HG03565 (cell line): ENCODE results near the gene IRF9.

Experiments used
- ATAC-seq: cut with Tn5 transposase; IDR thresholded peaks from one replicate; pipeline ENCODE4 v1.9.1; 2021; ENCODE audit warnings: mild to moderate bottlenecking, moderate library complexity; ENCODE audit not compliant: unreplicated experiment

Gene IRF9, protein sequence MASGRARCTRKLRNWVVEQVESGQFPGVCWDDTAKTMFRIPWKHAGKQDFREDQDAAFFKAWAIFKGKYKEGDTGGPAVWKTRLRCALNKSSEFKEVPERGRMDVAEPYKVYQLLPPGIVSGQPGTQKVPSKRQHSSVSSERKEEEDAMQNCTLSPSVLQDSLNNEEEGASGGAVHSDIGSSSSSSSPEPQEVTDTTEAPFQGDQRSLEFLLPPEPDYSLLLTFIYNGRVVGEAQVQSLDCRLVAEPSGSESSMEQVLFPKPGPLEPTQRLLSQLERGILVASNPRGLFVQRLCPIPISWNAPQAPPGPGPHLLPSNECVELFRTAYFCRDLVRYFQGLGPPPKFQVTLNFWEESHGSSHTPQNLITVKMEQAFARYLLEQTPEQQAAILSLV

DNA sequence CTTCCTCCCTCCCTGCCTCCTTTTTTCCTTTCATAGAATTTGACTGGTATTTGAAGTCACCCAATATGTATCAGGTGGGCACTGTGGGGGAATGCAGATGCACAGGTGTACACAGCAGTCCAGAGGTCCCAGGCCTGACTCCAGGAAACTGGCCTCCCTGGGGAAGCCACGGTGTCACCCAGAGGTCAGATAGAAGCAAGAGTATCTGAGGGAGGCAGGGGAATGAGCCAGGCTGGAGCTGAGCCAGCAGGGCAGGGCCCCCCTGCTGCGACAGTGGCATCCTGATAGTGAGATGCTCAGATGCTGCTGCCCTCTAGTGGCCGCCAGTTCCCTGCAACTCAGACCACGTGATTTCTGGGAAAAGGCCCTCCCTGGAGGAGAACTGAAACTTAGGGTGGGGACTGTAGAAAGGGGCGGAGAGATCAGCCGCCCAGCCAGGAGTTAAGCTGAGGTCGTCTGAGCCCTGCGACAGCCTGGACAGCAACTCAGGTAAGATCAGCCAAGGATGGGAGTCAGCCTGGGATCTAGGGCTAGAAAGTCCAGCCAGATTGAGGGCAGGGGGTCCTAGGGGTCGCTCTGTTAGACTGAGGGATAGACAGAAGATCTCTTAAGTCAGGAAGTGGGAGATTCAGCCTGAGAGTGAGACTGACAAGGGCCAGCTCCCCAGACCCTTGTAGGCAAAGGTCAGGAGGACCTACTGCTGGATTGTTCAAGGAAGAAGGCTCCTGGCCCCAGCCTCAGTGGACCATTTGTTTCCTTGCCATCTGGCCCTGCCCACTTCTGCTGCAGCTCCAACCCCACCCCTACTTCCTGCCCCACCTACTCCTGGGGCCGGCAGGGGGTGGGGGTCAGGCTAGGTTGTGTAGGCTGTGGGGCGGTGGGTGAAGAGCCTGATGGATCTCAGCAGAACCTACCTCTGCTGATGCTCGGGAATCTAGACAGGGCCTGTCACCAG is at the start of gene IRF9:
Gene IRF9, plus strand, starts transcription at position 416 of the 955 bp plus-strand sequence. CDS start 880 bp downstream, outside the sequence.
- peak; percentile 77 for ATAC-seq

DNA sequence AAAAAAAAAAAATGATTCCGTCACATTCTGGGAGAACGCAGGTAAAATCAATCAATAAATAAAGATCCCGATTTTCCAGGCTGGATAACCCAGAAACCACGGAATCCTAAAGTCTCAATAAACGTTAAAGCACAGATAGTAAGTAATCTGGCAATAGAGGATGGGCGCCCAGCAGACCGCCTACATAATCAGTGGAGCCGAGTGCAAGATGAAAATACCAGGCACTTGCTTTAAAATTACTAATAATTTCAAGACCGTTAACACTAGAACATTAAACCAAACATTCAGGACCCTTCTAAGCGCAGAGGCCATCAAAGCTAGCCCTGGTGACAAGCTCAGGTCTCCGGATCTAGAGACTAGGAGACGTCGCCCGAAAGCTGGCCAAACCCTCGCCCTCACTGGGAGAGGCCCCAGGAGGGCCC is 47.7 kb upstream of the IRF9 start:
- ATAC-seq = no peak

DNA sequence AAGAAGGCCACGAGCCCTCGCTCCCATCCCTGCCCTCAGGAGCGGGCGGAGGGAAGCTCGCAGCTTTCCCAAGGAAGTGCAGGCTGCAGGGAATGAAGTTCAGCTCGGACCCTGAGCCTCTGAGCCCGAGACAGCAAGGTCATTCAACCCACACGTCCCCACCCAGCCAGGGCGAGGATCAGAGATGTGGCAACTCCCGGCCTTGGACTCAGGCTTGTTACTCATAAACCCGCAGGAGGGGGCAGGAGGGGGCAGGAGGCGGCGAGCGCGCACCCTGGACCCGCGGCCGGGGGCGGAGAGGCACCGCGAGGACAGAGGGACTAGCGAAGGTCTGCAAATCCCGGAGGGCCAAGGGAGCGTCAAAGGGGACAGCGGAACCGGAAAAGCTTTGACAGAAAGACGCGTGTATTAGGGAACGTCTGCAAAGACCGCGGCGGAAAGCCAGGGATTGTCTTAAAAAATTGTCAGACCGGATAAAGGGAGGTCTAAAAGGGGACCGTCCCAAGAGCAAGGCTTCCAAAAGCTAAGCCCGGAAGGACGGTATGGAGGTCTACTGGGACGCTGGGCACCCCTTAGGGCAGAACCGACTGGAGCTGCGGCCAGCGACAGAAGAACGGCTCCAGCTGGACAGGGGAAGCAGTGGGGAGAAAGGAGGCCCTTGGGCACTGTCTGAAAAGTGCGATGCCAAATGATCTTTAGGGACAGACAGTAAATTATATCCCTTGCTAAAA is 47.1 kb upstream of the IRF9 start:
- peak; percentile 18 for ATAC-seq

DNA sequence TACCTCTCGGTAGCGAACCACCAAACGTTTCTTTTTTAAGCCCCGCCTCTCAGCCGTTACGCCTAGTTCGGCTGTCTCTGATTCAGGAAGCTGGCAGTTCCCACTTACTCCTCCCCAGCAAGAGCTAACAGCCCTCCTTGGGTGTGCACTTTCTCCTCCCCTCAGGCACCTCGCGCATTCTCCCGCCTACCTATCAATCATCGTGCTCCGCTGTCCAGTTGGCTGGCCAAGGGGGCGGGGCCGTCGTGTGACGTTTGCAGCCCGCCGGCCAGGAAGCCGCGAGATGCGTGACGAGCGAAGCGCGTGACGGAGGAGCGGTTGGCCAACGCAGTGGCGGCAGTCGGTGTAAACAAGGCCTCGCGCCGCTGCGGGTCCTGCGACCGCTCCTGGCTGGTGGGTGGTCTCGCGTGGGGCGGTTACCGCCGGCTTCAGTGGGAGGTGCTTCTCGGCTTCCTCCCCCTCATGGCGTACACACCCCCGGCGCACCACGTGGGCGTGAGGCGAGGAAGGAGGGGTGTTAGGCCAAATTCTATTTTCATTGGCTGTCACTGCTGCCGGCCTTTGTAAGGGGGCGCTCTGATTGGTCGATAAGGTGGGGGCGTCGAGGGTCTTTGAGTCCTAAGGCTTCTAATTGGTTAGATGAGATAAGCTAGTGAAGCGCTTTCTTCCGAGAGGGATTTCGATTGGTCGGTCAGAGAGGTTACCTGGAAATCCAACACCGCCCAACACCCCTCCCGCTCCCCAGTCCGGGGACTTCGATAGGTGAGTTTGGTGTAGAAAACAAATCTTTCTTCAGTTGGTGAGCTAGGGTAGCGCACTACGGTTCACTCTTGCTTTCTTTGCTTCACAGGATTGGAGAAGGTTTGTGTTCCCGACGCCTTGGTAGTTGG is 46.3 kb upstream of the IRF9 start, which contains the start of the genes DCAF11 and NRL:
Gene DCAF11, plus strand, starts transcription at position 246 of the 890 bp plus-strand sequence. CDS start 818 bp downstream, outside the sequence.
Gene NRL, minus strand, starts transcription at position 418 of the 890 bp plus-strand sequence. CDS start 32,101 bp downstream, outside the sequence.
- ATAC-seq = peak; percentile 77

DNA sequence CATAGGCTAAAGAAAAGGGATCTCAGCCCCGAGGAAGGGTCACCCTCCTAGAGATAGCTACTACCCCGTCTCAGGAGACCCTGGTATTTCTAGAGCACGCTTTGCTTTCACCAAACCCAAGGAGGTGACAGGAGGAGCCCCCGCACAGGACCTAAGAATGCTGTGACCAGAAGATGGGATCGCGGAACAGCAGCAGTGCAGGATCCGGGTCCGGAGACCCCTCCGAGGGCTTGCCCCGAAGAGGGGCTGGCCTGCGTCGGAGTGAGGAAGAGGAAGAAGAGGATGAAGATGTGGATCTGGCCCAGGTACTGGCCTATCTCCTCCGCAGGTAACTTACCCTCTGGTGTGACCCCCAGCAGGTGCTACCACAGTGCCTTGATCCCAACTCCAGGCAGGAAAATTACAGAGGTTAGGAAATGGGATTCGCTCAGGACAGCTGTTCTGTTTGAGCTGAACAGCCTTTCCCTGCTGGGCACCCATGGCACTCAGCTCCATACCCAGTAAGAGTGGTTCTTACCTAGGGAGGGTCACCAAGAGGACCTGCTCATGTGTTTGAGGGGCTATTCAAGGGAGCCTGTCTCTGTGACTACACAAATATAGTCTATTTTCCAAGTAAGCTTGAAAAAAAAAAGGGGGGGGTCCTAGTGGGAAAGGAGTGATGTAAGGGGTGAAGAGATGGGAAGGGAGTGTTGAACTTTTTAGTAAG is 45.5 kb upstream of the IRF9 start:
- ATAC-seq = no peak

DNA sequence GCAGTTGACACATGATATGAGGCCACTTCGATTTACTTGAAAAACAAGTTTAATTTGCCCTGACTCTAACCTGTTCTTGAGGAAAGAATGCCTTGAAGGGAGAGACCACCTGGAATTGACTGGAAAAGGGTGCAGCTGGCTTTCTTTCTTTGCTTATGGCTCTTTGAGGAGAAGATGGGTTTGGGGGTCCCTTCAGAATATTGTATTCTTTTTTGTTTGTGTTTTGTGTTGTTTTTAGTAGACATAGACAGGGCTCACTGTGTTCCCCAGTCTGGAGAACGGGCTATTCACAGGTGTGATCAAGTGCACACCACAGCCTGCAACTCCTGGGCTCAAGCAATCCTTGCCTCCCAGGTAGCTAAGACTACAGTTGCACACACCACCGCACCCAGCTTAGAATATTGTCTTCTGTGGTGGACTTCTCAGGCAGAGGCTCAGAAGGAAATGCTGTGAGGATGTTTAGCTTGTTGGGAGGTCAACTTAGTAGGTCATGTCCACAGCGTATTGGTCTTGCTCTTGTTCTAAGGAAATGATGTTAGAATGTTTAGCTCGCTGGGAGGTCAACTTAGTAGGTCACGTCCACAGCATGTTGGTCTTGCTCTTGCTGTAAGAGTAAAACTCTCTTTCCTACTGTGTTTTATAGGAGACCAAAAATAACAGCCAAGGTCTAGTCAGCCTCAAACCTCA is 44.8 kb upstream of the IRF9 start:
- no peak for ATAC-seq

DNA sequence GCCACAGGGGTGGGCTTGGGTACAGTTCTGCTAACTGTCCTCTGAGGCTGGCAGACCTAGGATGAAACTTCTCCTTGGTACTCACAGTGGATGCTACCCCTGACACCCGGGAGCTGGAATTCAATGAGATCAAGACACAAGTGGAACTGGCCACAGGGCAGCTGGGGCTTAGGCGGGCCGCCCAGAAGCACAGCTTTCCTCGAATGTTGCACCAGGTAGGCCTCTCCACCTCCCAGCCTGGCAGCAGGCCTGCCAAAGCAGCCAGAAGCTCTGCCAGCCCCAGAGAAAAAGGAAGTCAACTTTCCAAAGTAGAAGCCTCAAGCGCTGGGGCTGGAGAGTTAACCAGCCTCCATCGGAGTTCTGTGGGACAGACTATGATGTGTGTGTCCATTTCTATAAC is 43.9 kb upstream of the IRF9 start:
- no peak for ATAC-seq

DNA sequence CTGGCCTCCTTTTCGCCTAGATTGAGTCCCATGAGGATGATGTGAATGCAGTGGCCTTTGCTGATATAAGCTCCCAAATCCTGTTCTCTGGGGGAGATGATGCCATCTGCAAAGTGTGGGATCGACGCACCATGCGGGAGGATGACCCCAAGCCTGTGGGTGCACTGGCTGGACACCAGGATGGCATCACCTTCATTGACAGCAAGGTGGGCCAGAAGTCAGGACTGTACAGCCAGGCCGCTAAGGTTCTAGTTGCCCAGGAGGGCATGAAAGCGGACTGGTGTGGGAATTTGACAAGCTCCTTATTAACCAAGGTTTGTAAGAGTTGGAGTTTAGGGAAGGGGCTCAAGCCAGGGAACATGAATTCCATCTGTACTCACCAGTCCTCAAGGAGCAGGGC is 41.4 kb upstream of the IRF9 start:
- ATAC-seq = no peak

DNA sequence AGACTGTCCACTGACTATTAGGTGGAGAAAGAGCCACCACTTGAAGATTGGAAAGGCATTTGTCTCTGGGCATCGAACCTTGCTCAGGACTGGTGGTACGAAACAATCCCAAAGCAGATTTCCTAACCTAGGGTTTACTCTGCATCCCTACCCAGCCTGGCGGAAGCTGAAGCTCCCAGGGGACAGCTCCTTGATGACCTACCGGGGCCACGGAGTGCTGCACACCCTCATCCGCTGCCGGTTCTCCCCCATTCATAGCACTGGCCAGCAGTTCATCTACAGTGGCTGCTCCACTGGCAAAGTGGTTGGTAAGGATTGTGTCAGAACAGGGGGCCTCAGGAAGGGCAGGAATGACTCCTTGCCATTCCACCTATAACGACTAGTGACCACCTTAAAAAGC is 39.9 kb upstream of the IRF9 start:
- no peak for ATAC-seq

DNA sequence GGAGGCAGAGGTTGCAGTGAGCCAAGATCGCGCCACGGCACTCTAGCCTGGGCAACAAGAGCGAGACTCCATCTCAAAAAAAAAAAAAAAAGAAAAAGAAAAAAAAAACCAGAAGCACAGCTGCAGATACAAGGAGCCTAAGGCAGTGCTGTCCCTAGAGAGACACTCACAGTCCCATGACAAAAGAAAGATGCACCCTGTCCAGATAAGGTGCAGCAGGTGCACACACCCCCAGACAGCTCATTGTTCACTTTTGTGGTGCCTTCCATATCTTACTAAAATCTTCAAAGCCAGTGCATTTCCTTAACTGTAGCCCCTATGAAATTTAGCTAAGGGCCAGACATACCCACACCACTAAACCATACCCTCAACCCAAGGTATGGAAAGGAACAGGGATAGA is 38.6 kb upstream of the IRF9 start:
- no peak for ATAC-seq

DNA sequence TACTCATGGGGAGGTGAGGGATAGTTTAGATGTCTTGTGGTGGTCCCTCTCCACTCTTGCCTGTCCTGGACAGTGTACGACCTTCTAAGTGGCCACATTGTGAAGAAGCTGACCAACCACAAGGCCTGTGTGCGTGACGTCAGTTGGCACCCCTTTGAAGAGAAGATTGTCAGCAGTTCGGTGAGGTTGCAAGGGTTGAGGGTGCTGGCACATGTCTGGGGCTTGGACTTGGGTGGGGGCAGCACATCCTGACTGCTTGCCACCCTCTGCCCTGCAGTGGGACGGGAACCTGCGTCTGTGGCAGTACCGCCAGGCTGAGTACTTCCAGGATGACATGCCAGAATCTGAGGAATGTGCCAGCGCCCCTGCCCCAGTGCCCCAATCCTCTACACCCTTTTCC is 38.2 kb upstream of the IRF9 start:
- ATAC-seq = no peak

DNA sequence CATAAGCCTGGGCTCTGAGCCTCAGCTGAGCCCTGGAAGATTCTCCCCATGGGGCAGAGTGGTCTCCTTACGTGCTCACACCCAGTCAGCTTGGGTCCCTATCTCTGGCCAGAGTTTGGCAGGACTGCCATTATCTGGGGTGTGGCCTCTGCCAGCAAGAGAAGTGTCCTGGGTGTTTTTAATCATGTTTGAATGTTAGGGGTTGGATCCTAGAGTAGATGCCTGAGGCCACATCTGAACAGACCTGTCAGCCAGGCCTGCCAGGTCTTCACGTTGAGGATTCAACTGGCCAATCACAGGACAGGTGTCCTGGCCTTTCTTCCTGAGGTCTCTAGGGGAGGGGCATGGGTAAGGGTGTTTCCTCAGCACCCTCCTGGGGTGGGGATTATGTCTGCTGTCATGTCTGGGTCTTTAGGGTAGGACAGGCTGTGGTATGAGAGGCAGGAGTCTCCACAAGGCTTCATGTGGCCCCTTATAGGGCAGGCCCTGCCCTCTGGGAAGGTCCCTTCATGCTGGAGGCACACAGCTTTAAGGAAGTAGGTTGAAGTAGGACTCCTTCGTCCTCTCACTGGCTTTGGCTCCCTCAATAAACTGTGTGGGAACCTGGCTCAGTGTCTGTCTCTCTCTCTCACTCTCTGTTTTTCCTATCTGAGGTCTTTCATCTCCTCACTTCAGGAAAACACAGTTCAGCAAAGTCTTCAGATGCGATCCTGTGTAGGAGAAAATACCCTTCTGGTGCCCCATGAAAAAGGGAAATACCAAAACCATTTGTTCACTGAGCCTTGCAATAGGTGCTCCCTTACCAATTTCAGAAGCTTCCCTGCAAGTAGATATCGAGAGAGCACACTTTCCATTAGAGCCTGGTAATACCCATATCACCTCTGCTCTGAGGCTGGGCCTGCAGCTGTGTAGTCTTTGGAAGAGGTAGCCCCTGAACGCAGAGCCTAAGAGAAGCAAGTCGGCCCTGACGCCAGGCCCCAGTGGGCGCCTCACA is 37.3 kb upstream of the IRF9 start:
- peak; percentile 49 for ATAC-seq

DNA sequence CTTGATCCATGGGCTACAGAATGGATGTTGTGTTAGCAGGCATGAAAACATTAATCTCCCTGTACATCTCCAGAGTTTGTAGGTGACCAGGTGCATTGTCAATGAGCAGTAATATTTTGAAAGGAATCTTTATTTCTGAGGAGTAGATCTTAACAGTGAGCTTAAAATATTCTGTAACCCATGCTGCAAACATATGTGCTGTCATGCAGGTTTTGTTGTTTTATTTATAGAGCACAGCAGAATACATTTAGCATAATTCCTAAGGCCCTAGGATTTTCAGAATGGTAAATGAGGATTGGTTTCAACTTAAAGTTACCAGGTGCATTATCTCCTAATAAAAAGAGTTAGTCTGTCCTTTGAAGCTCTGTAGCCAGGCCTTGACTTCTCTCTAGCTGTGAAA is 34.1 kb upstream of the IRF9 start:
- ATAC-seq = no peak

DNA sequence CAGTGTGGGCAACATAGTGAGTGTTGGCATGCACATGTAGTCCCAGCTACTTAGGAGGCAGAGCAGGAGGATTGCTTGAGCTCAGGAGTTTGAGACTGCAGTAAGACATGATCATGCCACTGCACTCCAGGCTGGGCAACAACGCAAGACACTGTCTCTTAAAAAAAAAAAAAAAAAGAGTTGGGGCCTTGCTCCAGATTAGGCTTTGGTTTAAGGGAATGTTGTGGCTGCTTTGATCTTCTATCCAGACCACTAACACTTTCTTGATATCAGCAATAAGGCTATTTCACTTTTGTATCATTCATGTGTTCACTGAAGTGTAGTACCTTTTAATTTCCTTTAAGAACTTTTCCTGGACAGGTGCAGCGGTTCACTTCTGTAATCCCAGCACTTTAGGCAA is 33.4 kb upstream of the IRF9 start:
- ATAC-seq = no peak

DNA sequence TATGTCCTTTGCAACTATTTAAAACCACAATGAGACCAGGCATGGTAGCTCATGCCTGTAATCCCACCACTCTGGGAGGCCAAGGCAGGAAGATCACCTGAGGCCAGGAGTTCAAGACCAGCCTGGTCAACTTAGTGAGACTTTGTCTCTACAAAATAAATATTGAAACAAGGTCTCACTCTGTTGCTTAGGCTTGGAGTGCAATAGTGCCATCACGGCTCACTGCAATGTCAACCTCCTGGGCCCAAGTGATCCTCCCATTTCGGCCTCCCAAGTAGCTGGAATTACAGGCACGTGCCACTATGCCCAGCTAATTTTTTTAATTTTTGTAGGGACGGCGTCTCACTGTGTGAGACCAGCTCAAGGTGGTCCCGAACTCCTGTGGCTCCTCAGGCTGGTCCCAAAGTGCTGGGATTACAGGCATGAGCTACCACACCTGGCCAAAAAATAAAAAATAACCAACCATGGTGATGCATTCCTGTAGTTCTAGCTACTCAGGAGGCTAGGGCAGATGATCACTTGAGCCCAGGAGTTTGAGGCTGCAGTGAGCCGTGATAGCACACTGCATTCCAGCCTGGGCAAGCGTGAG is 31.6 kb upstream of the IRF9 start:
- ATAC-seq = no peak

DNA sequence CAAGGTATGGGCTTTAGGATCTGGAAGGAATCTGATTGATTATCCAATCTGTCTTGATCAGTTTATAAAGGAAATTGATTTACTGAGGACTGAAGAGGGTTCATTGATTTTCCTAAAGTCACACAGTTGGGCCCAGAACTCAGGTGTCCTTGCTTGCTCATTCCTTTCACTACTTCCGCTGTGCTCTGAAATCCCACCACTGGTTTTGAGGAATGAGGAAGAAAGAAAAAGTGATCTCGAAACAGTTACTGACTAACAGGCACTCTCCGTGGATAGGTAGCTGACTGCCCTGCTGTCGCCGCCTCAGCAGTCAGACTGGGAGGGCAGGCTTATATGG is 30.7 kb upstream of the IRF9 start, which contains the start of gene FITM1:
Gene FITM1, plus strand, starts transcription at position 280 of the 337 bp plus-strand sequence. CDS start 905 bp downstream, outside the sequence.
- no peak for ATAC-seq
